Right lobe of liver (tissue), 4 donors: ENCODE measurements around the gene COPG1.

Experiments used
- POLR2A ChIP-seq: fragments of 450-650 bp; IDR thresholded peaks from one replicate; pipeline ENCODE4 v1.6.1; 2017; ENCODE audit warnings: antibody characterized with exemption, mild to moderate bottlenecking
- TF ChIP-seq, protein P1 (sequence below), 4 donors: fragments of 200-600 bp in 3 of 4; fragments of 450-650 bp in 1 of 4; IDR thresholded peaks; one replicate each; pipeline versions ENCODE4 v1.5.1 to v1.8.0; 2016 to 2022; ENCODE audit warnings: antibody characterized with exemption in 4 of 4, mild to moderate bottlenecking in 2 of 4
- donor health status: DM: no; HTN: no; CAD: no.
- donor health status: DM: no; HTN: no; CAD: no.
- donor health status: DM: no; HTN: yes; CAD: no.

- no peak for TF ChIP-seq POLR2A
- TF ChIP-seq, protein P1, sequence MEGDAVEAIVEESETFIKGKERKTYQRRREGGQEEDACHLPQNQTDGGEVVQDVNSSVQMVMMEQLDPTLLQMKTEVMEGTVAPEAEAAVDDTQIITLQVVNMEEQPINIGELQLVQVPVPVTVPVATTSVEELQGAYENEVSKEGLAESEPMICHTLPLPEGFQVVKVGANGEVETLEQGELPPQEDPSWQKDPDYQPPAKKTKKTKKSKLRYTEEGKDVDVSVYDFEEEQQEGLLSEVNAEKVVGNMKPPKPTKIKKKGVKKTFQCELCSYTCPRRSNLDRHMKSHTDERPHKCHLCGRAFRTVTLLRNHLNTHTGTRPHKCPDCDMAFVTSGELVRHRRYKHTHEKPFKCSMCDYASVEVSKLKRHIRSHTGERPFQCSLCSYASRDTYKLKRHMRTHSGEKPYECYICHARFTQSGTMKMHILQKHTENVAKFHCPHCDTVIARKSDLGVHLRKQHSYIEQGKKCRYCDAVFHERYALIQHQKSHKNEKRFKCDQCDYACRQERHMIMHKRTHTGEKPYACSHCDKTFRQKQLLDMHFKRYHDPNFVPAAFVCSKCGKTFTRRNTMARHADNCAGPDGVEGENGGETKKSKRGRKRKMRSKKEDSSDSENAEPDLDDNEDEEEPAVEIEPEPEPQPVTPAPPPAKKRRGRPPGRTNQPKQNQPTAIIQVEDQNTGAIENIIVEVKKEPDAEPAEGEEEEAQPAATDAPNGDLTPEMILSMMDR (IDR thresholded peaks at IDR 0.05), result no peak
These were observed 33.4 kb downstream of the COPG1 start for GRCh38 chr3:129282727-129283327.
